Loucy (cell line): ENCODE measurements around the gene SMARCE1.
A peak's percentile ranks its signal among the peaks of the same experiment; 100 is the strongest.

Experiments used
- H2AFZ ChIP-seq: fragments of 200-600 bp; sonication (generic); 2 replicates; pipeline ENCODE4 v1.6.0; 2016; ENCODE audit warnings: antibody characterized with exemption, mild to moderate bottlenecking, low read length, moderate library complexity
- H3F3A ChIP-seq: fragments of 200-600 bp; 2 replicates; pipeline ENCODE4 v1.6.0; 2016; ENCODE audit warnings: antibody characterized with exemption, low read depth, mild to moderate bottlenecking
- H3K27me3 ChIP-seq: fragments of 200-600 bp; sonication (generic); 2 replicates; pipeline ENCODE4 v1.6.1; 2014; ENCODE audit warnings: low read length, mild to moderate bottlenecking; ENCODE audit not compliant: insufficient read depth, poor library complexity, severe bottlenecking
- H3K36me3 ChIP-seq: fragments of 200-600 bp; sonication (generic); 2 replicates; pipeline ENCODE4 v1.6.1; 2016; ENCODE audit warnings: low read length; ENCODE audit not compliant: insufficient read depth
- H3K4me1 ChIP-seq: fragments of 200-600 bp; sonication (generic); 2 replicates; pipeline ENCODE4 v1.5.1; 2014; ENCODE audit warnings: low read length, mild to moderate bottlenecking; ENCODE audit not compliant: insufficient read depth, poor library complexity, severe bottlenecking
- H3K4me2 ChIP-seq: fragments of 200-600 bp; sonication (generic); 2 replicates; pipeline ENCODE4 v1.6.0; 2014; ENCODE audit warnings: antibody characterized with exemption, low read length, low read depth, mild to moderate bottlenecking; ENCODE audit not compliant: poor library complexity, severe bottlenecking
- H3K4me3 ChIP-seq: fragments of 200-600 bp; sonication (generic); 2 replicates; pipeline ENCODE4 v1.5.1; 2014; ENCODE audit warnings: low read length, mild to moderate bottlenecking, mixed read lengths; ENCODE audit not compliant: poor library complexity, severe bottlenecking
- H3K79me2 ChIP-seq: fragments of 200-600 bp; sonication (generic); 2 replicates; pipeline ENCODE4 v1.6.1; 2014; ENCODE audit warnings: low read length; ENCODE audit not compliant: insufficient read depth
- H3K9ac ChIP-seq: fragments of 200-600 bp; sonication (generic); 2 replicates; pipeline ENCODE4 v1.6.0; 2014; ENCODE audit warnings: mild to moderate bottlenecking, low read depth, low read length, moderate library complexity; ENCODE audit not compliant: poor library complexity, severe bottlenecking
- H3K9me2 ChIP-seq: fragments of 200-600 bp; sonication (generic); replicated peaks from 2 replicates; pipeline ENCODE4 v1.6.1; 2016; ENCODE audit warnings: low read depth, low read length, mixed read lengths
- H3K9me3 ChIP-seq: fragments of 200-600 bp; sonication (generic); 2 replicates; pipeline ENCODE4 v1.6.1; 2014; ENCODE audit warnings: mild to moderate bottlenecking, antibody characterized with exemption, low read length, low read depth; ENCODE audit not compliant: insufficient read depth
- H4K20me1 ChIP-seq: fragments of 200-600 bp; sonication (generic); 2 replicates; pipeline ENCODE4 v1.6.0; 2014; ENCODE audit warnings: antibody characterized with exemption, low read length, mild to moderate bottlenecking; ENCODE audit not compliant: insufficient read depth, poor library complexity, severe bottlenecking
- CTCF ChIP-seq: fragments of 200-600 bp; sonication (generic); conservative IDR thresholded peaks from 2 replicates; pipeline ENCODE4 v1.5.1; 2014; ENCODE audit warnings: mild to moderate bottlenecking, antibody characterized with exemption, low read length
- EZH2phosphoT487 ChIP-seq: fragments of 200-600 bp; IDR thresholded peaks from 2 replicates; pipeline ENCODE4 v1.6.1; 2018; ENCODE audit warnings: antibody characterized with exemption, mild to moderate bottlenecking, moderate library complexity, borderline replicate concordance

SMARCE1 gene

DNA sequence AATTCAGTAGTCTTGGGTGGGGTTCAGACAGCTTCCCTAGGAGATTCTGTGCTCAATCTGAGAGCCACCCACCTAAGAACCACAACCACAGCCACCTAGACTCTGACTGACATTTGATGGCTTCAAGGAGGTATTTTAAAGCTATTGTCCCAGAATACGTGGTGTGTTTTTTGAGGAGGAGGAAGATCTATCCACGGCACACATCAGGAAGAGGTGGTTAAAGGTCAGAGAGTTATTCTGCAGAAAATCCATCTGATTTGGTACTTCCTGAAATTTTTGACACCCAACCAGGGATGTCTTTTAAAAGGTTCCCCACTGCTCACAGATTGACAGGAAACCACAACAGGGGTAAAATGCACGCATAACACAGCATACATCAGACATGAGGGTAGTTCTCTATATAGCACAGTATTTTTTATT is 25.1 kb downstream of the SMARCE1 start:
- no peaks in the 10 kb centered on the region for H3K27me3 ChIP-seq
- no peaks in the 10 kb centered on the region for H3K79me2 ChIP-seq
- H3F3A ChIP-seq: no peaks in the 10 kb centered on the region
- H3K9me3 ChIP-seq: no peaks in the 10 kb centered on the region
- peak overlapping the region; percentile 0 for H3K4me2 ChIP-seq
- no peaks in the 10 kb centered on the region for H3K9me2 ChIP-seq
- H2AFZ ChIP-seq: no peak overlapping the region
- H3K4me3 ChIP-seq: no peak overlapping the region
- no peak overlapping the region for H3K9ac ChIP-seq
- no peaks in the 10 kb centered on the region for H4K20me1 ChIP-seq
- H3K4me1 ChIP-seq: peaks cover 16% of the 10 kb centered on the region
- TF ChIP-seq CTCF: no peak
- TF ChIP-seq EZH2phosphoT487: no peak
- H3K36me3 ChIP-seq: peaks cover under 1% of the 10 kb centered on the region; the same call in 1 of the 2 replicates

GRCh38 chr17:40621578-40621977 is 26.0 kb downstream of the SMARCE1 start:
- Histone ChIP-seq H3K27me3 (no peaks in the 10 kb centered on the region), H3K9ac (no peak overlapping the region), H3K79me2 (no peaks in the 10 kb centered on the region), H3K4me2 (no peak overlapping the region), H3K4me3 (no peak overlapping the region), H3K4me1 (peaks cover 16% of the 10 kb centered on the region), H3K9me3 (no peaks in the 10 kb centered on the region), H3K9me2 (no peaks in the 10 kb centered on the region), H3F3A (no peaks in the 10 kb centered on the region), H2AFZ (no peak overlapping the region), H4K20me1 (no peaks in the 10 kb centered on the region), H3K36me3 (no peaks in the 10 kb centered on the region)
- no peak for TF ChIP-seq CTCF
- TF ChIP-seq EZH2phosphoT487: no peak

DNA sequence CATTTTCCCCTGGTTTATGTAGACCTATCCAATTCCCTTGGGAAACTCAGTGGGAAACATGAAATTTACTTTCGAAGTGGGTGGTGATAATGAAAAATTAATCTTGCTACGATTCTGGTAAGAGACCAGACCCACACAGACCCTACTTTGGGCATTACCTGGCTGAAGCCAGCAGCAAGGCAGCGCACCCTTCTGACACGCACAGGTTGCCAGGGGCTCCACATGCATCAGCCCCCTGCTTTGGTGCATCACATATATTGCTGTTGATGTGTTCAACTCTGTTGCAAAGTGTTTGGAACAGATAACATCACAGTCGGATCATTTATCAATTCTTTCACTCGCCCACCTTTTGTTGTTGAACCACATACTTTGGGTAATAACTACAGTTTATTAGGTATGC is 26.6 kb downstream of the SMARCE1 start:
- no peak overlapping the region for H2AFZ ChIP-seq
- H3K9me2 ChIP-seq: no peaks in the 10 kb centered on the region
- H4K20me1 ChIP-seq: no peaks in the 10 kb centered on the region
- H3K4me3 ChIP-seq: no peak overlapping the region
- no peaks in the 10 kb centered on the region for H3K36me3 ChIP-seq
- no peaks in the 10 kb centered on the region for H3K79me2 ChIP-seq
- H3K9me3 ChIP-seq: no peaks in the 10 kb centered on the region
- H3K4me1 ChIP-seq: peaks cover 16% of the 10 kb centered on the region
- no peak overlapping the region for H3K4me2 ChIP-seq
- TF ChIP-seq CTCF (no peak), EZH2phosphoT487 (no peak)
- no peak overlapping the region for H3K9ac ChIP-seq
- no peaks in the 10 kb centered on the region for H3K27me3 ChIP-seq
- no peaks in the 10 kb centered on the region for H3F3A ChIP-seq
